Loucy (cell line): Measurements from ENCODE around the gene ZNF410.

Experiments
- H2AFZ ChIP-seq: fragments of 200-600 bp; sonication (generic); 2 replicates; pipeline ENCODE4 v1.6.0; 2016; ENCODE audit warnings: antibody characterized with exemption, mild to moderate bottlenecking, low read length, moderate library complexity
- H3F3A ChIP-seq: fragments of 200-600 bp; 2 replicates; pipeline ENCODE4 v1.6.0; 2016; ENCODE audit warnings: antibody characterized with exemption, low read depth, mild to moderate bottlenecking
- H3K27me3 ChIP-seq: fragments of 200-600 bp; sonication (generic); 2 replicates; pipeline ENCODE4 v1.6.1; 2014; ENCODE audit warnings: low read length, mild to moderate bottlenecking; ENCODE audit not compliant: insufficient read depth, poor library complexity, severe bottlenecking
- H3K36me3 ChIP-seq: fragments of 200-600 bp; sonication (generic); 2 replicates; pipeline ENCODE4 v1.6.1; 2016; ENCODE audit warnings: low read length; ENCODE audit not compliant: insufficient read depth
- H3K4me1 ChIP-seq: fragments of 200-600 bp; sonication (generic); 2 replicates; pipeline ENCODE4 v1.5.1; 2014; ENCODE audit warnings: low read length, mild to moderate bottlenecking; ENCODE audit not compliant: insufficient read depth, poor library complexity, severe bottlenecking
- H3K4me2 ChIP-seq: fragments of 200-600 bp; sonication (generic); 2 replicates; pipeline ENCODE4 v1.6.0; 2014; ENCODE audit warnings: antibody characterized with exemption, low read length, low read depth, mild to moderate bottlenecking; ENCODE audit not compliant: poor library complexity, severe bottlenecking
- H3K4me3 ChIP-seq: fragments of 200-600 bp; sonication (generic); 2 replicates; pipeline ENCODE4 v1.5.1; 2014; ENCODE audit warnings: low read length, mild to moderate bottlenecking, mixed read lengths; ENCODE audit not compliant: poor library complexity, severe bottlenecking
- H3K79me2 ChIP-seq: fragments of 200-600 bp; sonication (generic); 2 replicates; pipeline ENCODE4 v1.6.1; 2014; ENCODE audit warnings: low read length; ENCODE audit not compliant: insufficient read depth
- H3K9ac ChIP-seq: fragments of 200-600 bp; sonication (generic); 2 replicates; pipeline ENCODE4 v1.6.0; 2014; ENCODE audit warnings: mild to moderate bottlenecking, low read depth, low read length, moderate library complexity; ENCODE audit not compliant: poor library complexity, severe bottlenecking
- H3K9me2 ChIP-seq: fragments of 200-600 bp; sonication (generic); replicated peaks from 2 replicates; pipeline ENCODE4 v1.6.1; 2016; ENCODE audit warnings: low read depth, low read length, mixed read lengths
- H3K9me3 ChIP-seq: fragments of 200-600 bp; sonication (generic); 2 replicates; pipeline ENCODE4 v1.6.1; 2014; ENCODE audit warnings: mild to moderate bottlenecking, antibody characterized with exemption, low read length, low read depth; ENCODE audit not compliant: insufficient read depth
- H4K20me1 ChIP-seq: fragments of 200-600 bp; sonication (generic); 2 replicates; pipeline ENCODE4 v1.6.0; 2014; ENCODE audit warnings: antibody characterized with exemption, low read length, mild to moderate bottlenecking; ENCODE audit not compliant: insufficient read depth, poor library complexity, severe bottlenecking
- EZH2phosphoT487 ChIP-seq: fragments of 200-600 bp; IDR thresholded peaks from 2 replicates; pipeline ENCODE4 v1.6.1; 2018; ENCODE audit warnings: antibody characterized with exemption, mild to moderate bottlenecking, moderate library complexity, borderline replicate concordance
- TF ChIP-seq, protein P1 (sequence below): fragments of 200-600 bp; sonication (generic); conservative IDR thresholded peaks from 2 replicates; pipeline ENCODE4 v1.5.1; 2014; ENCODE audit warnings: mild to moderate bottlenecking, antibody characterized with exemption, low read length

Gene ZNF410

DNA sequence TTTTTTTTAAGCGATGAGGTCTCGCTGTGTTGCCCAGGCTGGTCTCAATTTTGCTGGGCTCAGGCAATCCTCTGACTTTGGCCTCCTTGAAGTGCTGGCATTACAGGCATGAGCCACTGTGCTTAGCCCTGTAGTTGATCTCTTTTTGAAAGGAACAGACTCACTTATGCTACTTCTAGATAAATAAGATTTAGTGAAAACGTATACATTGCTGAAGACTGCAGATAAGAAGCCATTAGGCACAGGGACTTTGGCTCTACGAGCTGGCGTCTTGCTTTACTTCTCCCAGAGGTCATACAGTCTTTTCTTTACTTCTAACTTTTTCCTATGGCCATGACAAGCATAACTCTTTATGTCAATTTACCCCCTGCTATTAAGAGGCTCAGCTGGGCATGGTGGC, 25.6 kb upstream of the ZNF410 start:
- no peak overlapping the region for H3K4me3 ChIP-seq
- H3K79me2 ChIP-seq: no peaks in the 10 kb centered on the region
- H3K4me2 ChIP-seq: no peak overlapping the region
- no peaks in the 10 kb centered on the region for H4K20me1 ChIP-seq
- H3K4me1 ChIP-seq: no peaks in the 10 kb centered on the region
- TF ChIP-seq, protein P1, sequence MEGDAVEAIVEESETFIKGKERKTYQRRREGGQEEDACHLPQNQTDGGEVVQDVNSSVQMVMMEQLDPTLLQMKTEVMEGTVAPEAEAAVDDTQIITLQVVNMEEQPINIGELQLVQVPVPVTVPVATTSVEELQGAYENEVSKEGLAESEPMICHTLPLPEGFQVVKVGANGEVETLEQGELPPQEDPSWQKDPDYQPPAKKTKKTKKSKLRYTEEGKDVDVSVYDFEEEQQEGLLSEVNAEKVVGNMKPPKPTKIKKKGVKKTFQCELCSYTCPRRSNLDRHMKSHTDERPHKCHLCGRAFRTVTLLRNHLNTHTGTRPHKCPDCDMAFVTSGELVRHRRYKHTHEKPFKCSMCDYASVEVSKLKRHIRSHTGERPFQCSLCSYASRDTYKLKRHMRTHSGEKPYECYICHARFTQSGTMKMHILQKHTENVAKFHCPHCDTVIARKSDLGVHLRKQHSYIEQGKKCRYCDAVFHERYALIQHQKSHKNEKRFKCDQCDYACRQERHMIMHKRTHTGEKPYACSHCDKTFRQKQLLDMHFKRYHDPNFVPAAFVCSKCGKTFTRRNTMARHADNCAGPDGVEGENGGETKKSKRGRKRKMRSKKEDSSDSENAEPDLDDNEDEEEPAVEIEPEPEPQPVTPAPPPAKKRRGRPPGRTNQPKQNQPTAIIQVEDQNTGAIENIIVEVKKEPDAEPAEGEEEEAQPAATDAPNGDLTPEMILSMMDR: no peak
- TF ChIP-seq EZH2phosphoT487: no peak
- no peaks in the 10 kb centered on the region for H3K27me3 ChIP-seq
- H3F3A ChIP-seq: no peaks in the 10 kb centered on the region
- H3K9me2 ChIP-seq: no peaks in the 10 kb centered on the region
- H3K36me3 ChIP-seq: no peaks in the 10 kb centered on the region
- no peak overlapping the region for H3K9ac ChIP-seq
- no peak overlapping the region for H2AFZ ChIP-seq
- no peaks in the 10 kb centered on the region for H3K9me3 ChIP-seq

DNA sequence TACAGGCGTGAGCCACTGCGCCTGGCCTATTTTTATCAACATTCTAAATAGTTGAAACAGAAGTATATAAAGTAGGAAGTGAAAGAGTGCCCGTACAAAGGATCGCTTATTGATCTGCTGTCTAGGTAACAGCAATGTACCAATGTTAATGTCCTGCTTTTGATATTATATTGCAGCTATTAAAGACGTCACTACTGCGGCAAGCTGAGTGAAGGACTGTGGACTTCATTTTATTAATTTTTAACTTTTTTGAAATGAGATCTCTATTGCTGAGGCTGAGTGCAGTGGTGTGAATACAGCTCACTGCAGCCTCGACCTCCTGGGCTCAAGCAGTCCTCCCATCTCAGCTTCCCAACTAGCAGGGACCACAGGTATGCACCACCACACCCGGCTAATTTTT, 24.2 kb upstream of the ZNF410 start:
- Histone ChIP-seq H2AFZ (no peak overlapping the region), H3K79me2 (no peaks in the 10 kb centered on the region), H3F3A (no peaks in the 10 kb centered on the region), H3K9me3 (no peaks in the 10 kb centered on the region), H3K27me3 (no peaks in the 10 kb centered on the region), H4K20me1 (no peaks in the 10 kb centered on the region), H3K9ac (no peak overlapping the region), H3K36me3 (no peaks in the 10 kb centered on the region), H3K9me2 (no peaks in the 10 kb centered on the region), H3K4me1 (no peaks in the 10 kb centered on the region), H3K4me2 (no peak overlapping the region), H3K4me3 (no peak overlapping the region)
- no peak for TF ChIP-seq EZH2phosphoT487
- TF ChIP-seq, protein P1: no peak

DNA sequence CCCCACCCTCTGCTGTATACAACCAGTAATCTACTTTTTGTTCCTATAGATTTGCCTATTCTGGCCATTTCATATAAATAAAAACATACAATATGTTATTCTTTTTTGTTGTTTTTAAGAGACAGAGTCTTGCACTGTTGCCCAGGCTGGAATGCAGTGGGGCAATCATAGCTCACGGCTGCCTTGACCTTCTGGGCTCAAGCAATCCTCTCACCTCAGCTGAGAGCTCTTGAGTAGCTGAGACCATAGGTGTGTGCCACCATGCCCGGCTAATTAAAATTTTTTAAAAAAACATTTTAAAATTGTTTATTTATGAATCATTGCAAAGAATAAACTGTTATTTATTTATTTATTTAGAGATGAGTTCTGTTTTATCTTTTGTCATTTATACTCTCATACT, 23.4 kb upstream of the ZNF410 start:
- H2AFZ ChIP-seq: no peak overlapping the region
- TF ChIP-seq, protein P1: no peak
- no peak for TF ChIP-seq EZH2phosphoT487
- no peaks in the 10 kb centered on the region for H3K36me3 ChIP-seq
- no peaks in the 10 kb centered on the region for H3K4me1 ChIP-seq
- no peak overlapping the region for H3K4me3 ChIP-seq
- no peak overlapping the region for H3K4me2 ChIP-seq
- no peaks in the 10 kb centered on the region for H3K79me2 ChIP-seq
- H3K9ac ChIP-seq: no peak overlapping the region
- H3F3A ChIP-seq: no peaks in the 10 kb centered on the region
- H4K20me1 ChIP-seq: no peaks in the 10 kb centered on the region
- no peaks in the 10 kb centered on the region for H3K9me2 ChIP-seq
- no peaks in the 10 kb centered on the region for H3K27me3 ChIP-seq
- H3K9me3 ChIP-seq: no peaks in the 10 kb centered on the region
